ENCODE data around the gene ARHGAP15.

The ARHGAP15 gene

GRCh38 chr2:143553261-143553660 is 424.0 kb downstream of the ARHGAP15 start:
- Histone ChIP-seq H3K36me3 (replicated peaks in 1 of 2; ENCODE audit: control insufficient read depth in 2 of 2, insufficient read depth in 2 of 2, low read length in 2 of 2) (no peaks in the 10 kb centered on the region), H3K23ac (ENCODE audit: low read depth, low read length, poor library complexity) (no peak overlapping the region), H4K91ac (ENCODE audit: low read depth, low read length, poor library complexity) (no peak overlapping the region), H2AK5ac (ENCODE audit: low read depth, low read length) (no peak overlapping the region), H3K4me3 (ENCODE audit: low read length in 2 of 2) (no peak overlapping the region), H2BK15ac (ENCODE audit: low read length) (no peak overlapping the region), H2AFZ (ENCODE audit: low read length) (no peak overlapping the region), H3K18ac (ENCODE audit: low read length) (no peak overlapping the region), H3K14ac (ENCODE audit: low read length) (no peak overlapping the region), H3K4ac (ENCODE audit: low read length) (no peak overlapping the region), H3K27me3 (ENCODE audit: control insufficient read depth in 3 of 3, insufficient read depth in 3 of 3, low read depth in 1 of 3, low read length in 3 of 3) (no peaks in the 10 kb centered on the region), H2BK5ac (ENCODE audit: low read length) (no peak overlapping the region), H3K79me1 (ENCODE audit: low read depth, low read length) (no peaks in the 10 kb centered on the region), H2BK12ac (ENCODE audit: low read length) (no peak overlapping the region), H3K27ac (replicated peaks; ENCODE audit: low read length) (no peak overlapping the region), H3K4me1 (ENCODE audit: control insufficient read depth in 2 of 2, insufficient read depth in 1 of 2, low read depth in 1 of 2, low read length in 2 of 2) (no peaks in the 10 kb centered on the region), H3K4me2 (ENCODE audit: insufficient read depth, low read length, poor library complexity, severe bottlenecking) (no peak overlapping the region), H2BK120ac (ENCODE audit: low read depth, low read length) (no peak overlapping the region), H4K8ac (ENCODE audit: low read depth, low read length) (no peak overlapping the region), H3K9ac (ENCODE audit: low read depth, low read length, poor library complexity) (no peak overlapping the region), H3K9me3 (replicated peaks in 1 of 2; ENCODE audit: control insufficient read depth in 2 of 2, insufficient read depth in 1 of 2, low read depth in 1 of 2, low read length in 2 of 2) (no peaks in the 10 kb centered on the region)
- no peak for DNase-seq (ENCODE audit: low spot score)
- no CpG with 5 or more reads among the region's 3 CpGs for WGBS, 2 donors (ENCODE audit: extremely low coverage in 2 of 2, insufficient read length in 2 of 2, insufficient replicate concordance in 1 of 2)

- Histone ChIP-seq H3K36me3 (replicated peaks in 1 of 2; ENCODE audit: control insufficient read depth in 2 of 2, insufficient read depth in 2 of 2, low read length in 2 of 2) (no peaks in the 10 kb centered on the region), H3K4me3 (ENCODE audit: low read length in 2 of 2) (no peak overlapping the region), H2AFZ (ENCODE audit: low read length) (no peak overlapping the region), H2BK12ac (ENCODE audit: low read length) (no peak overlapping the region), H3K23ac (ENCODE audit: low read depth, low read length, poor library complexity) (no peak overlapping the region), H3K79me1 (ENCODE audit: low read depth, low read length) (no peaks in the 10 kb centered on the region), H2BK120ac (ENCODE audit: low read depth, low read length) (no peak overlapping the region), H2BK5ac (ENCODE audit: low read length) (no peak overlapping the region), H4K91ac (ENCODE audit: low read depth, low read length, poor library complexity) (no peak overlapping the region), H3K4ac (ENCODE audit: low read length) (no peak overlapping the region), H3K4me1 (ENCODE audit: control insufficient read depth in 2 of 2, insufficient read depth in 1 of 2, low read depth in 1 of 2, low read length in 2 of 2) (no peaks in the 10 kb centered on the region), H3K18ac (ENCODE audit: low read length) (no peak overlapping the region), H4K8ac (ENCODE audit: low read depth, low read length) (no peak overlapping the region), H3K14ac (ENCODE audit: low read length) (no peak overlapping the region), H2BK15ac (ENCODE audit: low read length) (no peak overlapping the region), H3K9ac (ENCODE audit: low read depth, low read length, poor library complexity) (no peak overlapping the region), H3K27ac (replicated peaks; ENCODE audit: low read length) (no peak overlapping the region), H3K4me2 (ENCODE audit: insufficient read depth, low read length, poor library complexity, severe bottlenecking) (no peak overlapping the region), H2AK5ac (ENCODE audit: low read depth, low read length) (no peak overlapping the region), H3K27me3 (ENCODE audit: control insufficient read depth in 3 of 3, insufficient read depth in 3 of 3, low read depth in 1 of 3, low read length in 3 of 3) (no peaks in the 10 kb centered on the region), H3K9me3 (replicated peaks in 1 of 2; ENCODE audit: control insufficient read depth in 2 of 2, insufficient read depth in 1 of 2, low read depth in 1 of 2, low read length in 2 of 2) (no peaks in the 10 kb centered on the region)
- WGBS, 2 donors (ENCODE audit: extremely low coverage in 2 of 2, insufficient read length in 2 of 2, insufficient replicate concordance in 1 of 2) = no CpG with 5 or more reads among the region's 1 CpG
- DNase-seq (ENCODE audit: low spot score) = no peak
Measured at GRCh38 chr2:143558665-143559064, 429.4 kb downstream of the ARHGAP15 start.

GRCh38 chr2:143559147-143559546 is 429.9 kb downstream of the ARHGAP15 start:
- Histone ChIP-seq H3K9ac (ENCODE audit: low read depth, low read length, poor library complexity) (no peak overlapping the region), H3K4ac (ENCODE audit: low read length) (no peak overlapping the region), H4K8ac (ENCODE audit: low read depth, low read length) (no peak overlapping the region), H3K9me3 (replicated peaks in 1 of 2; ENCODE audit: control insufficient read depth in 2 of 2, insufficient read depth in 1 of 2, low read depth in 1 of 2, low read length in 2 of 2) (no peaks in the 10 kb centered on the region), H3K23ac (ENCODE audit: low read depth, low read length, poor library complexity) (no peak overlapping the region), H3K79me1 (ENCODE audit: low read depth, low read length) (no peaks in the 10 kb centered on the region), H3K27ac (replicated peaks; ENCODE audit: low read length) (no peak overlapping the region), H2BK12ac (ENCODE audit: low read length) (no peak overlapping the region), H3K14ac (ENCODE audit: low read length) (no peak overlapping the region), H3K4me3 (ENCODE audit: low read length in 2 of 2) (no peak overlapping the region), H3K4me2 (ENCODE audit: insufficient read depth, low read length, poor library complexity, severe bottlenecking) (no peak overlapping the region), H3K18ac (ENCODE audit: low read length) (no peak overlapping the region), H4K91ac (ENCODE audit: low read depth, low read length, poor library complexity) (no peak overlapping the region), H3K36me3 (replicated peaks in 1 of 2; ENCODE audit: control insufficient read depth in 2 of 2, insufficient read depth in 2 of 2, low read length in 2 of 2) (no peaks in the 10 kb centered on the region), H2BK15ac (ENCODE audit: low read length) (no peak overlapping the region), H2BK5ac (ENCODE audit: low read length) (no peak overlapping the region), H2BK120ac (ENCODE audit: low read depth, low read length) (no peak overlapping the region), H2AFZ (ENCODE audit: low read length) (no peak overlapping the region), H3K27me3 (ENCODE audit: control insufficient read depth in 3 of 3, insufficient read depth in 3 of 3, low read depth in 1 of 3, low read length in 3 of 3) (no peaks in the 10 kb centered on the region), H2AK5ac (ENCODE audit: low read depth, low read length) (no peak overlapping the region), H3K4me1 (ENCODE audit: control insufficient read depth in 2 of 2, insufficient read depth in 1 of 2, low read depth in 1 of 2, low read length in 2 of 2) (no peaks in the 10 kb centered on the region)
- DNase-seq (ENCODE audit: low spot score) = no peak
- WGBS, 2 donors (ENCODE audit: extremely low coverage in 2 of 2, insufficient read length in 2 of 2, insufficient replicate concordance in 1 of 2) = no CpG with 5 or more reads among the region's 2 CpGs

DNA sequence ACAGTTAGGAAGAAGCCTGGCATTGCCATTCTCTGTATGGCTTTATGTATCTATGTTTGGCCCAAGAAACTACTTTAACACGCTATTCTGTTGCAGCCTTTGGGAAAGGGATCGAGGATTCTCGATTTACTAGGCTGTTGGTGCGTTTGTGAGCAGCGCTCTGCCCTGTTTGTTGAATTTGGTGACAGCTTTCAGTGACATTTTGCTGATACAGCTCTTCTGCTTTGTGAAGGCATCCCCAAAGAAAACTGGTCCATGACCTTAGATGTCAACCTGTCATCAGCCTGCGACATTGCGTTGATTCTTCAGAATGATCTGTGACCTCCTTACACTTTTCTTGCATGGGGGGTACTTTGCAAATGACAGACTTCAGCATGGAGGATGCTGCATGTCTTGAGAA is 431.5 kb downstream of the ARHGAP15 start:
- Histone ChIP-seq H3K4ac (ENCODE audit: low read length) (no peak overlapping the region), H4K8ac (ENCODE audit: low read depth, low read length) (no peak overlapping the region), H2AFZ (ENCODE audit: low read length) (no peak overlapping the region), H3K36me3 (replicated peaks in 1 of 2; ENCODE audit: control insufficient read depth in 2 of 2, insufficient read depth in 2 of 2, low read length in 2 of 2) (no peaks in the 10 kb centered on the region), H3K4me1 (ENCODE audit: control insufficient read depth in 2 of 2, insufficient read depth in 1 of 2, low read depth in 1 of 2, low read length in 2 of 2) (no peaks in the 10 kb centered on the region), H3K4me2 (ENCODE audit: insufficient read depth, low read length, poor library complexity, severe bottlenecking) (no peak overlapping the region), H3K14ac (ENCODE audit: low read length) (no peak overlapping the region), H3K4me3 (ENCODE audit: low read length in 2 of 2) (no peak overlapping the region), H3K27me3 (ENCODE audit: control insufficient read depth in 3 of 3, insufficient read depth in 3 of 3, low read depth in 1 of 3, low read length in 3 of 3) (no peaks in the 10 kb centered on the region), H2BK5ac (ENCODE audit: low read length) (no peak overlapping the region), H3K18ac (ENCODE audit: low read length) (no peak overlapping the region), H2BK12ac (ENCODE audit: low read length) (no peak overlapping the region), H2BK15ac (ENCODE audit: low read length) (no peak overlapping the region), H4K91ac (ENCODE audit: low read depth, low read length, poor library complexity) (no peak overlapping the region), H3K79me1 (ENCODE audit: low read depth, low read length) (no peaks in the 10 kb centered on the region), H2AK5ac (ENCODE audit: low read depth, low read length) (no peak overlapping the region), H3K23ac (ENCODE audit: low read depth, low read length, poor library complexity) (no peak overlapping the region), H3K27ac (replicated peaks; ENCODE audit: low read length) (no peak overlapping the region), H2BK120ac (ENCODE audit: low read depth, low read length) (no peak overlapping the region), H3K9ac (ENCODE audit: low read depth, low read length, poor library complexity) (no peak overlapping the region), H3K9me3 (replicated peaks in 1 of 2; ENCODE audit: control insufficient read depth in 2 of 2, insufficient read depth in 1 of 2, low read depth in 1 of 2, low read length in 2 of 2) (no peaks in the 10 kb centered on the region)
- WGBS, 2 donors (ENCODE audit: extremely low coverage in 2 of 2, insufficient read length in 2 of 2, insufficient replicate concordance in 1 of 2) = no CpG with 5 or more reads among the region's 7 CpGs
- no peak for DNase-seq (ENCODE audit: low spot score)
